RWPE1 (cell line): ENCODE data around the gene AURKAIP1.
"Not testable (repeated sequence)": the region's sequence is repeated elsewhere in the genome, so short reads cannot be mapped to it uniquely, and the experiment has no call there.

Experiments used
- CTCF ChIA-PET: fragments of 350-600 bp; sonication (Branson Sonifier 250); formaldehyde crosslinking; extraction: SDS; loops from one replicate; lab custom pipeline; 2021; lab: Yijun Ruan, JAX
- POLR2A ChIA-PET: fragments of 400-600 bp; formaldehyde crosslinking; extraction: SDS; loops from one replicate; lab custom pipeline; 2020; ENCODE audit warnings: antibody characterized with exemption; ENCODE audit not compliant: low non-redundant PET; lab: Yijun Ruan, JAX
- DNase-seq: peaks from one replicate; pipeline ENCODE4 v3.0.0; 2012; ENCODE audit warnings: low spot score
- H3K27ac ChIP-seq: fragments of 450-650 bp; 2 replicates; pipeline ENCODE4 v1.5.1; 2017
- CTCF ChIP-seq: fragments of 450-650 bp; conservative IDR thresholded peaks from 2 replicates; pipeline ENCODE4 v1.5.1; 2017; ENCODE audit warnings: low read depth, mild to moderate bottlenecking

AURKAIP1 gene

DNA sequence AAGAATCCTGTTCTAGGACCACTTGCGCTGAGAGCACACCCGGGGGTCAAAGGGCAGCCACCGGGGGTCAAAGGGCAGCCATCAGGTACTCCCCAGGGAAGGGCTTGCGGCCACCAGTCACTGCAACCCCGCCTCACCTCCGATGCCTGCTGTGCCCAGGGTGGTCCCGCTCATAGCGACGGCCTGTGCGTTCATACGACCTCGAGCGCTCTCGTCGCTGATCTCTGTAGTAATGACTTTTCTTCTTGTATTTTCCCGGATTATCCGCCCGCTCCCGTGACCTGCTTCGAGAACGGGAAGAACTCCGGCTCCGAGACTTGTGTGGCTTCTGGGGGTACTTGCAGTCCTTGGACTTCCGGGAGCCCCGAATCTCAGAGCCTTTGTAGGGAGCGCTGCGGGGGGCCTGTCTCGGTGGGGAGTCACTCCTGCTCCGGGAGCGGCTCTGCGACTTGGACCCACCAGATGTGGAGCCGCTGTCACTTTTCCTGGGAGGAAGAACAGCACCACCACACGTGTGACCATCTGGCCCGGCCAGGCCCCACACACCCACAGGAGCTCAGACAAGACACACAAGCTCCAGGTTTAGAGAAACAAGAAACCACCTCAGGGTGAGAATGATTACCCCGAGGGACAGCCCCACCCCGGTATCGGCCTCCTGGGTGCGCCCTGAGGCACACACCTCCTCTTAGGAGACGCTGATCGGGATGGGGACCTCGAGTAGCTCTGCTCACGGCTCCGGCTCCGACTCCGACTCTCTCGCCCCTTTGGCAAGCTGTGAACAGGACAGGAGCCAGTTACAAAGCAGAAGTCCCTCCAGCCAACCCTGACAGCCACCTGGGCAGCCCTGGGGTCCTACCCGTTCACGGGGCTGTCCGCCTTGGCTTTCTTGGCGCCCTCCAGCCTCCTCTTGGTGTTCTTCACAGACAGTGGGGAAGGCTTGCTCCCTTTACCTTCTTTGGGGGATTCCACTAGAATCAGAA, 12.4 kb upstream of the AURKAIP1 start:
- CTCF ChIA-PET = no interaction called here
- no peak for TF ChIP-seq CTCF
- POLR2A ChIA-PET = no interaction called here
- no peak for DNase-seq
- H3K27ac ChIP-seq = 0 out of 2 replicates have a peak overlapping the region, but pooled peaks have one; percentile 11

DNA sequence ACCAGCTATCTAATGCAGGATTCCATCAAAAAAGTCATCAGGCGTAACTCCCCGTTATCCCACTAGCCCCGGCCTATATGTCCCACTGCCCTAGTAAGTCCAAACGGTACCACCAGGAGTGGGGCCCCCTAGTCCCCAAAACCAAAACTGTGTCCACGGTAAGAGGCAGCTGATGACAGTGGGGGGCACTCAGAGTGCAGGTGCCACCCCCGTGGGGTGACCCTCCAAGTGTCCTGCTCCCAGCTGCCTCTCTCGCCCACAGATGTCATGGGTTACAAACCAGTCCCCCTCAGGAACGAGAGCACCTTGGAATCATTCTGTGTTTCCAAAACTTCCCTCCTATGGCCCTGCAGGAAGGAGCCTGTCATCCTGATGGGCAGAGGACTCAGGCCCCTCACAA, 10.9 kb upstream of the AURKAIP1 start:
- no peak for DNase-seq
- CTCF ChIA-PET = no interaction called here
- POLR2A ChIA-PET = no interaction called here
- TF ChIP-seq CTCF = no peak
- H3K27ac ChIP-seq = no peak overlapping the region

GRCh38 chr1:1385339-1385738, 10.3 kb upstream of the AURKAIP1 start:
- POLR2A ChIA-PET, CTCF ChIA-PET, DNase-seq: not testable (repeated sequence)
- H3K27ac ChIP-seq = peak overlapping the region; percentile 6; the same call in 1 of the 2 replicates

DNA sequence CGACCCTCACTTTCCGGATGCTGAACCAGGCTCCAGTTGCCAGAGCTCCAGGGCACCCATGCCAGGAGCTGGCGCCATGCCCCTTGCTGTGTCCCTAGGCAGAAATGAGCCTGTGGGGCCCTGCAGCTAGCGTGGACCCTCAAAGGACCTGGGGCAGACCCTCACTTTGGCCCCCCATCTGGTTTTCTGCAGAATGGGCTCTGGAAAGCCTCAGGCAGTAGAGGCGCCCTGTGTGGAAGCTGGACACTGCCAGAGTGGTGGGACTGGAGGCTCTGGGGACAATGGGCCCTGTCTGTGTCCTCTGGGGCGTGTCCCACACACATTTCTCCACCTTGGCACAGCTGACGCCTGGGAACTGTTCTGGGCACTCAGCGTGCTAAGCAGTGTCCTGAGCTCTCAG, 6.3 kb upstream of the AURKAIP1 start:
- no peak for DNase-seq
- no peak for TF ChIP-seq CTCF
- peak overlapping the region; percentile 5 for H3K27ac ChIP-seq
- POLR2A ChIA-PET = no interaction called here
- CTCF ChIA-PET = no interaction called here

GRCh38 chr1:1380860-1381259, 5.9 kb upstream of the AURKAIP1 start:
- ChIA-PET POLR2A (no interaction called here), CTCF (no interaction called here)
- H3K27ac ChIP-seq = peak overlapping the region; percentile 17; the same call in 1 of the 2 replicates
- DNase-seq = no peak
- no peak for TF ChIP-seq CTCF

- CTCF ChIA-PET = interaction anchor here (0.7 kb wide), 2 partner anchors 20 kb away, joined by 5 to 7 read pairs; no protein-coding TSS in a partner anchor
- TF ChIP-seq CTCF = no peak
Measured at GRCh38 chr1:1377540-1378205, 2.7 kb upstream of the AURKAIP1 start.

More at GRCh38 chr1:1377540-1378205, 2.7 kb upstream of the AURKAIP1 start:
- POLR2A ChIA-PET = no interaction called here
- no peak for DNase-seq
- peak overlapping the region; percentile 90 for H3K27ac ChIP-seq
